ENCODE measurements around the gene CTDNEP1. TPM values are rescaled to one million over a fixed set of nuclear protein-coding genes. Genes with fewer than 3 reads are reported as not detected.

CTDNEP1 gene
- total RNA-seq, 2 experiments from 2014 or later = 159 to 160 TPM

GRCh38 chr17:7218166-7218565 lies 33.4 kb downstream of the CTDNEP1 start:
- CTCF ChIA-PET = no interaction called here
- POLR2A ChIA-PET = interaction anchor here (1.0 to 13.2 kb wide), 2 partner anchors 19 to 173 kb away, joined by 3 to 261 read pairs; partner anchors contain the start of genes DVL2, GABARAP and PHF23
- intact Hi-C loops (cut with micrococcal nuclease) = no loop called here

GRCh38 chr17:7217113-7217987 lies 34.2 kb downstream of the CTDNEP1 start:
- H3K9me3 Mint-ChIP-seq = no peaks in the 10 kb centered on the region
- H3K27me3 Mint-ChIP-seq = peaks cover under 1% of the 10 kb centered on the region
- H3K27ac Mint-ChIP-seq = peak overlapping the region; percentile 72
- ChIA-PET CTCF (no interaction called here), POLR2A (interaction anchor here (1.0 to 13.2 kb wide), 2 partner anchors 20 to 172 kb away, joined by 3 to 261 read pairs; partner anchors contain the start of genes DVL2, GABARAP and PHF23)
- H3K4me1 Mint-ChIP-seq (ENCODE audit: low read depth) = peaks cover 72% of the 10 kb centered on the region
- peak overlapping the region; percentile 60 for H3K4me3 Mint-ChIP-seq
- no peak for ATAC-seq
- peak; percentile 38 for DNase-seq
- H3K36me3 Mint-ChIP-seq (ENCODE audit: low read depth) = peaks cover 15% of the 10 kb centered on the region
- intact Hi-C loops (cut with micrococcal nuclease) = no loop called here
- TF ChIP-seq CTCF (IDR thresholded peaks at IDR 0.05) = no peak

More at GRCh38 chr17:7218166-7218565, 33.4 kb downstream of the CTDNEP1 start:
- no peaks in the 10 kb centered on the region for H3K27me3 Mint-ChIP-seq
- H3K36me3 Mint-ChIP-seq (ENCODE audit: low read depth) = peaks cover 18% of the 10 kb centered on the region
- TF ChIP-seq CTCF (IDR thresholded peaks at IDR 0.05) = no peak
- DNase-seq (peak; percentile 34), ATAC-seq (no peak)
- peak overlapping the region; percentile 60 for H3K4me3 Mint-ChIP-seq
- peak overlapping the region; percentile 72 for H3K27ac Mint-ChIP-seq
- no peaks in the 10 kb centered on the region for H3K9me3 Mint-ChIP-seq
- H3K4me1 Mint-ChIP-seq (ENCODE audit: low read depth) = peaks cover 72% of the 10 kb centered on the region

GRCh38 chr17:7216242-7217112 lies 35.1 kb downstream of the CTDNEP1 start:
- peaks cover 76% of the 10 kb centered on the region for H3K4me1 Mint-ChIP-seq (ENCODE audit: low read depth)
- TF ChIP-seq CTCF (IDR thresholded peaks at IDR 0.05) = no peak
- ATAC-seq (no peak), DNase-seq (no peak)
- H3K36me3 Mint-ChIP-seq (ENCODE audit: low read depth) = peaks cover 14% of the 10 kb centered on the region
- no peaks in the 10 kb centered on the region for H3K9me3 Mint-ChIP-seq
- ChIA-PET CTCF (interaction anchor here (1.7 kb wide), 1 partner anchor 170 kb away, joined by 6 read pairs; no protein-coding TSS in a partner anchor), POLR2A (interaction anchor here (13.2 kb wide), 1 partner anchor 21 kb away, joined by 261 read pairs; the partner anchor contains the start of genes DVL2, GABARAP and PHF23)
- peak overlapping the region; percentile 51 for H3K4me3 Mint-ChIP-seq
- intact Hi-C loops (cut with micrococcal nuclease) = no loop called here
- peaks cover 4% of the 10 kb centered on the region for H3K27me3 Mint-ChIP-seq
- peak overlapping the region; percentile 47 for H3K27ac Mint-ChIP-seq

GRCh38 chr17:7215652-7216180 lies 35.8 kb downstream of the CTDNEP1 start:
- H3K4me3 Mint-ChIP-seq = peak overlapping the region; percentile 82
- peak overlapping the region; percentile 31 for H3K27ac Mint-ChIP-seq
- peaks cover 7% of the 10 kb centered on the region for H3K36me3 Mint-ChIP-seq (ENCODE audit: low read depth)
- CTCF ChIA-PET = interaction anchor here (1.7 to 1.9 kb wide), 2 partner anchors 81 to 170 kb away, joined by 6 read pairs; no protein-coding TSS in a partner anchor
- peaks cover 68% of the 10 kb centered on the region for H3K4me1 Mint-ChIP-seq (ENCODE audit: low read depth)
- POLR2A ChIA-PET = interaction anchor here (13.2 kb wide), 1 partner anchor 21 kb away, joined by 261 read pairs; the partner anchor contains the start of genes DVL2, GABARAP and PHF23
- intact Hi-C loops (cut with micrococcal nuclease) = no loop called here
- H3K27me3 Mint-ChIP-seq = peaks cover 4% of the 10 kb centered on the region
- no peaks in the 10 kb centered on the region for H3K9me3 Mint-ChIP-seq
- DNase-seq (peak; percentile 24), ATAC-seq (no peak)
- TF ChIP-seq CTCF (IDR thresholded peaks at IDR 0.05) = no peak
